Measurements from ENCODE around the gene PLAGL1.
"Not testable (repeated sequence)": the region's sequence is repeated elsewhere in the genome, so short reads cannot be mapped to it uniquely, and the experiment has no call there.

PLAGL1 gene

DNA sequence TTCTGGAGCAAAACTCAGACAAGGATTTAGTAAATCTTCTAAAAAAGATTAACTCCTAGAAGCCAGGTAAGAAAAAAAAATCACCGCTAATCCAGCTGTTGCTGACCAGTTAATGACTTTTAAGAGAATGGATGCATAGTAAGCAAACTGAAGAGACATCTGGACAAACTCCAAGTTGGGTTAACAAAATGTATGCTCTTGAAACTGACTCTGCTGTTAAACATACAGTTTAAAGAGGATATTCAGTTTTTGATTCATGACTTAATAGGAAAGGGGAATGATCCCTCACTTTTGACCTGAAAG, 70.4 kb downstream of the PLAGL1 start:
- DNase-seq (ENCODE audit: low read depth): no peak

DNA sequence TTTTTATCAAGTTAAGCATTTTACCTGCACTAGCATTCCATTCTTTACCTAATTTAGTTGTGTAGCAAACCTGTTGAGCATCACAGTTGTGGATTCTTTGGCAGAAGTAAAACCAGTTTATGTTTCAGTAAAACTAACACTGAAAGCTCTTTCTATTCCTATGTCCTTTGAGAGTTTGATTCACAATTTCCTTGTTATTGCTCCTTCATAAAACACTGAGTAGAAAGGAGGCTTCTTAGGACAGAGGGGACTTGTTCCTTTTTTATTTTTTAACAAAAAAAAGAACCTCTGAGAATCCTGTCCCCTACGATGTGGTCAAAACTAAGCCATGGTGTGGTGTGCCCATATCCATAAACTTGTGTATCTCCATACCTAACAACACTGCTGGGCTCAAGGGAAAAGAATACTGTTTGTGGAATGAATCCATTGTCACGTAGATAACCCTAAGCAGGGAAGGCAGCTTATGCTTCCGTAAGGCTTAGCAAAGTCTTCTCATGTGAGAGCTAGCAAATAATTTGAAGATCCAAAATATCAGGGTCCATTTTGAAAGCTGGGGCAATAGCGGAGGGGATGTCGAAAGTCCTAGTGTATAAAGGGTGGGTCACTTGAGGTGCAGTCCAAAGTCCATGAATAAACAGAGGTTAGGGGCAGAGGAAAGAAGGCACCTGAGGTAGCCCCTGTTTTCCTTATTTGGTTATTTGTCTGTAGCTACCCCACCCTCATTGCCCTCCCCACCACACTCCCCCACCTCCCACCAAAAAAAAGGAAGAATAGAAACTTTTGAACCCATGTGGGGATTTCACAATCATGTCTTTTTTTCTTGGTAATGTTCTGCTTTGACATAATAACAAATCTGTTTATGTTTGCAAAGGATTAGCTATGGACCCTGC, 71.0 kb downstream of the PLAGL1 start:
- no peak for DNase-seq (ENCODE audit: low read depth)

DNA sequence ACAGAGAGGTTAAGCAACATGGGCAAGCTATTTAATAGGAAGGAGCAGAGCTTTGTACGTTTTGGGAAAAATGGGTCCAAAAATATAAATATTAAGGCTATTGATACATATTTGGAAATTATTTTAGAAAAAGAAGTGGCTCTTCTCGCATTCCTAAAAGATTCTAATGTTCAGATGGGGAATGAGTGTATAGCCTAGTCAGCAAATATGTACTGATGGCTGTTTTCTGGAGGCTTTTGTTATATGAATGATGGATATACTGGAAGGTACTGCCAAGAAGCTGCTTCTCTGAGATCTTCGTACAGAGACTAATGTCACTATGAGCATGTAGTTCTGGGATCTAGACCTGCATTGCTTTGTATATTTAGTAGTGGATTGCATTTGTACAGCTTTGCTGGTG, 71.7 kb downstream of the PLAGL1 start:
- DNase-seq (ENCODE audit: low read depth): no peak

DNA sequence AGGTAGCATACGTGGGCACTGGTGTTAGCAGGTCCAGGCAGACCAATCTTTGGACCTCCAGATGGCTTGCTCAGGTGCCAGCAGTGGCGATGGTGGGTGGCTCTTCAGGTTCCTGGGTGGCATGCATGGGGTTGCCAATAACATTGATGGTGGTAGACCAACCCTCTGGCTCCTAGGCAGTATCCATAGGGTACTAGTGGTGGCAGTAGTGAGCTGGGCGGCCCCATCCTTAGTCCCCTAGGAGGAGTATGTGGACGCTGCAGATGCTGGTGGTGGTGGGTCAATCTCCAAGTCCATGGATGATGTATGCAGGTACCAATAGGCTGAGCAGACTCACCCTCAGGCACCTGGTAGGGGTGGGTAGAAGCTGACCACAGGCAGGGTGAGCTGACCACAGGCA, 73.2 kb downstream of the PLAGL1 start:
- no peak for DNase-seq (ENCODE audit: low read depth)

DNA sequence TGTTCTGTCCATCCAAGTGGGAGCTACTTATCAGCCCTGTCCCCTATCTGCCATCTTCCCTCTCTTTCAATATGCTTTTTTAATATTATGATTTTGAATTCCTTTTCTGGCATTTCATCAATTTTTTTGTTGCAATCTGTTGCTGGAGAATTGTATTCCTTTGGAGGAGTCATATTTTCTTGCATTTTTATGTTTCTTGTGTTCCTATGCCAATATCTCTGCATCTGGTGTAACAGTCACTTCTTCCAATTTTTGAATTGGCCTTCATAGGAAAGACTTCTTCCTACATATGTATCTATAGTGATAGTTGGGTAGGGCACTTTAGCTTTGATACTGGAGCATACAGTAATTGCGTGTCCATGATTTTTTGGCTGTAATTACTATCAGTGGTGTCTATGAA, 73.7 kb downstream of the PLAGL1 start:
- DNase-seq (ENCODE audit: low read depth): no peak

DNA sequence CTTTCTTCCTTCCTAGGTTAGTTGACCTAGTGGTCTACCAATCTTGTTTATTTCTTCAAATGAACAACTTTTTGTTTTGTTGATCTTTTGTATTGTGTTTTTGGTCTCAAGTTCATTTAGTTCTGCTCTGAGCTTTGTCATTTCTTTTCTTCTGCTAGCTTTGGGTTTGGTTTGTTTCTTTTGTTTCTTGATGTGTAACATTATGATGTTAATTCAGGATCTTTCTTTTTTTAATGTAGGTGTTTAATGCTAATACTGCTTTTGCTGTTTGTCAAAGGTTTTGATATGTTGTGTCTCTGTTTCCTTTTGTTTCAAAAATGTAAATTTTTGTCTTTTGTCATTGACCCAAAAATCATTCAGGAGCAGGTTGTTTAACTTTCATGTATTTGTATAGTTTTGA, 78.1 kb downstream of the PLAGL1 start:
- no peak for DNase-seq (ENCODE audit: low read depth)

DNA sequence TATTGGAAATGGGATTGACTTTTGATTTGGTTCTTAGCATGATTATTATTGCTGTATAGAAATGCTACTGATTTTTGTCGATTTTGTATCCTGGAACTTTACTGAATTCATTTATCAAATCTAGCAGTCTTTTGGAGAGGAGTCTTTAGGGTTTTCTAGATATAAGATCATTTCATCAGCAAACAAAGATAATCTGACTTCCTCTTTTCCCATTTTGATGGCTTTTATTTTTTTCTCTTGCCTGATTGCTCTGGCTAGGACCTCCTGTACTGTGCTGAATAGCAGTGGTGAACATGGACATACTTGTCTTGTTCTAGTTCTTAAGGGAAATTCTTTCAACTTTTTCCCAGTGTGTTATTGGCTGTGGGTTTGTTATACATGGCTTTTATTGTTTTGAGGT, 79.2 kb downstream of the PLAGL1 start:
- no peak for DNase-seq (ENCODE audit: low read depth)

DNA sequence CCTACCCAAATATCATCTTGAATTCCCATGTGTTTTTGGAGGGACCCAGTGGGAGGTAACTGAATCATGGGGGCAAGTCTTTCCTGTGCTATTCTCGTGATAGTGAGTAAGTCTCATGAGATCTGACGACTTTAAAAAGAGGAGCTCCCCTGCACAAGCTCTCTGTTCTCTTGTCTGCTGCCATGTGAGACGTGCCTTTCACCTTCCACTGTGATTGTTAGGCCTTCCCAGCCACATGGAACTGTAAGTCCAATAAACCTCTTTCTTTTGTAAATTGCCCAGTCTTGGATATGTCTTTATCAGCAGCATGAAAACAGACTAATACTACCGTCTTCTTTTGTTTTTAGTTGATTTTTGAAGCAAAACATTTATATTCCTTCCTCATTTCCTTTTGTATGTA, 91.0 kb downstream of the PLAGL1 start:
- not testable (repeated sequence) for DNase-seq (ENCODE audit: low read depth)

DNA sequence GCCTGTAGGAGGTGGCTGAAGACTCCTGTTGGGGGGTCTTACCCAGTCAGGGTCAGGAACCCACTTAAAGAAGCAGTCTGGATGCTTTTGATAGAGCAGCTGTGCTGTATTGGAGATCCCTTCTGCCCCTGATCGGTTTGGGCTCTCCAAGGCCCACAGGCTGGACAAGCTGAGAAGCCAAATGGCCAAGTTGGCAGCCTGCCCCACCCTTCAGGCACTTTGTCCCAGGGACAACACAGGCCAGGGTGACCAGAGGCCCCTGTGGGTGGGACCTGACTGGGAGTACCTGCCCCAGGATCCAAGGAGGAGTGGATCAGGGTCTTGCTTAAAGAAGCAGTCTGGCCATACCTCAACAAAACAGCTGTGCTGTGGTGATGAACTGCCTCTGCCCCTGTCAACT, 95.4 kb downstream of the PLAGL1 start:
- no peak for DNase-seq (ENCODE audit: low read depth)

DNA sequence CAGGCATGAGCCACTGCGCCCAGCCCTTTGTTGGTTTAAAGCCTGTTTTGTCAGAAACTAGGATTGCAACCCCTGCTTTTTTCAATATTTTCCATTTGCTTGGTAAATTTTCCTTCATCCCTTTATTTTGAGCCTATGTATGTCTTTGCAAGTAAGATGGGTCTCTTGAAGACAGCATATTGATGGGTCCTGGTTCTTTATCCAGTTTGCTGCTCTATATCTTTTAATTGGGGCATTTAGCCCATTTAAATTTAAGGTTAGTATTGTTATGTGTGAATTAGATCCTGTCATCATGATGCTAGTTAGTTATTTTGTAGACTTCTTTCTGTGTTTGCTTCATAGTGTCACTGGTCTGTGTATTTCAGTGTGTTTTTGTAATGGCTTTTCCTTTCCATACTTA, 97.0 kb downstream of the PLAGL1 start:
- DNase-seq (ENCODE audit: low read depth): no peak

DNA sequence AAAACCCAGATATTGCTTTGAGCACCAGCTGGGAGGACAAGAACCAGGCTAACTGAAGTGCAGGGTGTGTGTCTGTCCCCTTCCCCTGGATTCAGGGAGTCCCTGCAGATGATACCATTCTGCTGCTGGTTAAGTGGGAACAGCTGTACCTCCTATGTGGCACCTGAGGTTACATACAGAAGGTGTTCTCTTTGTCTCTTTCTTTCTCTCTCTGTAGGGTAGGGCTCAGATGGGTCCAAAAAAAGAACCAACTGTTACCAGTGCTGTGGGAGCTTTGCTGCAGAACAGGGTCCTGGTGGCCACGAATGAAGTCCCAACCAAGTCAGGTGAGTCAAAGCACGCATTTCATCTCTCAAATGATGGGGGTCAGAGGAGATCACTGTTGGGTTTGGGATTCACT, 105.2 kb downstream of the PLAGL1 start:
- DNase-seq (ENCODE audit: low read depth): no peak

DNA sequence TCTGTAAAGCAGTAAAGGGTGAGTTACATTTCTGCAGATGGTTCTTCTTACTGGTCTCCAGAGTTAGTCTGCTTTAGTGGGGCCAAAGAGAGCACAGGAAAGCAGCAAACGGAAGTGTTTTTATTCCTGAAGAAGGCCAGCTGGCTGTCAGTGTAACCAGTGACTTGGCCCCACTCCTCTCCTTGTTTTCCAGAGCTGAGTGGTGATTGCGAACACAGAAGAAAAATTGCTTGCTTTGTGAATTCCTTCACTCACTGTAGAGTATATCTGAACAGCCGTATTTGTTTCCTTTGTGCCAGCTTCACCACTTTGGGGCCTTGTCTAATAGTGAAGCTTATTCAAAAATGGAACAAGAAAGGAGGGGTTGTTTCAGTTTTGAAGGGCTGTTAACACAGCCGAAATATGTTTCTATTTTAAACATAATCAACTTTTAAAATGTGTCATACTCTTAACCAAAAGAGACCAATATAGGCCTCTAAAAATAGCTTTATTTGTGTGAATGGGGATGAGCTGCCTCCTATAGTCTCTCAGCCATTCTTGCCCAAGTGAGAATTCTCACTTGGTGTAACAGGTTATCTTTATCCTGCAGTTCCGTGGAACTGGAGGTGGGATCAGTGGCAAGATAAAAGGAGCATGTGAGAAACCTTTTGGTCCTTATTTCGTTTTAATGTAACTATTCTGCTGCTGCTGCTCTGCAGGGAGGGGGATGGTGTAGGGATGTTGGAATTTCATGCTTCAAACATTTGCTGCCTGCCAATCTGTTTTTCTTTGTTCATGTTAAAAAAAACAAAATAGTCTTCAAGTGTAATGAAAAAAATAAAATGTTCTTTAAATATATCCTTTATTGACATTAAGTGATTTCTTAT, 105.9 kb downstream of the PLAGL1 start:
- DNase-seq (ENCODE audit: low read depth): no peak

DNA sequence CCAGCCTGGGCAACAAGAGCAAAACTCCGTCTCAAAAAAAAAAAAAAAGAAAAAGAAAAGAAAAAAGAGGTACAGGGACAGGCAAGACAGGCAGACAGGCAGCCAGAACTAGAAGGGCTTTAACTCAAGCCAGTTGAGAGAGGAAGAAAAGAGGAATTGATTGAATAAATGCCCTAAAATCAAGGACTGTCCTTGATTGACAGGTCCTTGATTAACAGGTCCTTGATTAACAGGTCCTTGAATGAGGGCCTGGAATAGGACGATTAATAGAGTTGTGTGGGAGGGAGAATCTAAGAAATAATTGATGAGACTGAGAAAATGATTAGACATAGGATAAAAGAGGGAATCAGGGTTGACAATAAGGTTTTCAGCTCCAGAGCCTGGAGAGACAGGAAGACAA, 107.7 kb downstream of the PLAGL1 start:
- no peak for DNase-seq (ENCODE audit: low read depth)

DNA sequence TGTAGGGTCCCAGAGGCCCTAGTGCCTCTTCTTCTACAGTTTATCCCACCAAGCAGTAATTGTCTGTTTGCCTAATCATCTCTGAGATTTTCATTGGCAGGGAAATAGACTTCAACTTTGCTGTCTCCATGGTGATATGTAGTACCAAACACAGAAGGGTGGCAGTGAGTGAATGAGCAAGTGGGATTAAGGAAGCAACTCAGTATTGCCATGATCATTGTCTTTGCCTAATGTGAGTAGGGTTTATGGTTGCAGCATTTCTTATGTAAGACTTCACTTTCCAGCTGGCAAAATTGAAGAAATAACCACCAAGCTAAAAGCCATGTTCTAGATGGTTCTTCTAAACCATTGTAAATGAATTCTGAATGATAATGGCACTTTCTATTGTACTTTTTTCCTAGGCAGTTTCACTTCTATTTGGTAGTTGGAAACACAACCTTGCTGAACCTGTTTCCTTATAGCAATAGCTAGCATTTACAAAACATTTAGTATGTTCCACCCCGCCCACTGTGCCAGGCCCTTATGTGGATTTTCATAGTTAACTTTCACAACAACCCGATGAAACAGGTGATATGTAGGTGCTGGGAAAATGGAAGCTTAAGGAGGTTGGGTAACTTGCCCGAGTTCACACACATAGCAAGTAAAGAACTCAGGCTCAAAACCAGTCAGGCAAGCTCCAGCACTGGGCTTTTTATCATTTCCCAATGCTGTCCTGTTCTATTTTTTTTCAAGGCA, 111.8 kb downstream of the PLAGL1 start:
- DNase-seq (ENCODE audit: low read depth): no peak

DNA sequence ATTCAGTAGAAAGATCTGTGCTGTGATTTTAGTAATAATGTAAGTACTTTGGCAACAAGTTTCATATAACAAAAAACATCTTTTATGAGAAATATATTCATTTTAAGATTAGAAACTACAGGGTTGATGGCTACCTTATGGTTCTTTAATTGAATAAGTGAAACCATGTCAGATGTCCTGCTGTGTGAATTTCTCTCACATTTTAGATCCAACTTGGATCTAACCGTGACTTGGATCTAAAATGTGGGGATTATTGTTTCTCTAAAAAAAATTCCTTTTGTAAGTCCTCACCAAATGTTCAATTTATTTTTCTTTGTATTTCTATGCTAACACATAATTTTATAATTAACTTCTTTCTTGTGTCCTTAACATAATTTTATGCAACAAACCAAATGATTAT, 113.4 kb downstream of the PLAGL1 start:
- DNase-seq (ENCODE audit: low read depth): no peak
